ENCODE measurements around the gene OR6K2. TPM values are rescaled to one million over a fixed set of nuclear protein-coding genes. Genes with fewer than 3 reads are reported as not detected.

OR6K2 gene
- total and polyA plus RNA-seq, 2 of the 13 experiments (the other 11 are each of a cell fraction or from before 2014, with no cell fraction given), result not detected

GRCh38 chr1:158681606-158682005 lies 18.8 kb downstream of the OR6K2 start:
- no TSS peak for BruUV-seq (replicated peaks)
- ChIA-PET CTCF (ENCODE audit: low intra/inter-chr PET ratio, low total read pairs) (no interaction called here), POLR2A (no interaction called here)
- intact Hi-C loops (cut with micrococcal nuclease; ENCODE audit: unreplicated experiment), result no loop called here
- DNase-seq (ENCODE audit: low spot score), result no peak
- Histone ChIP-seq H3K36me3 (replicated peaks in 1 of 2; ENCODE audit: control insufficient read depth in 1 of 2, insufficient read depth in 2 of 2, low read length in 2 of 2) (no peaks in the 10 kb centered on the region), H3K9ac (ENCODE audit: insufficient read depth, low read depth, low read length) (no peak overlapping the region), H4K20me1 (ENCODE audit: insufficient read depth, low read length) (no peaks in the 10 kb centered on the region), H3K4me2 (ENCODE audit: low read depth, low read length) (no peak overlapping the region), H3K27me3 (ENCODE audit: control insufficient read depth in 1 of 2, insufficient read depth in 2 of 2, low read length in 2 of 2) (no peaks in the 10 kb centered on the region; a peak in 1 of 5 replicates), H3K4me1 (ENCODE audit: insufficient read depth, low read length) (no peaks in the 10 kb centered on the region), H2AFZ (ENCODE audit: low read length) (no peak overlapping the region), H3K27ac (ENCODE audit: extremely low read length, insufficient read depth, low read length) (no peak overlapping the region), H3K9me3 (ENCODE audit: low read length) (peaks cover 19% of the 10 kb centered on the region), H3K4me3 (replicated peaks in 1 of 3; ENCODE audit: insufficient read depth in 1 of 3, low read depth in 2 of 3, low read length in 3 of 3) (no peak overlapping the region), H3K79me2 (ENCODE audit: insufficient read depth, low read length) (no peaks in the 10 kb centered on the region)
- no peak for FAIRE-seq
- WGBS (ENCODE audit: low lambda C conversion rate), result 0% methylated on average over 2 of the region's 2 CpGs
- in situ Hi-C loops (cut with HindIII; ENCODE audit: extremely low pct_ligation_motif_present, low pct_unique_long_range_greater_than_20kb), result no loop called here
- no peak for ATAC-seq
- no peak for TF ChIP-seq RCOR2 (CRISPR knock-in tag; IDR thresholded peaks at IDR 0.05)
- no peak for TF ChIP-seq NR2F2 (IDR thresholded peaks at IDR 0.05; ENCODE audit: borderline replicate concordance, low read depth)
- TF ChIP-seq, protein P1, sequence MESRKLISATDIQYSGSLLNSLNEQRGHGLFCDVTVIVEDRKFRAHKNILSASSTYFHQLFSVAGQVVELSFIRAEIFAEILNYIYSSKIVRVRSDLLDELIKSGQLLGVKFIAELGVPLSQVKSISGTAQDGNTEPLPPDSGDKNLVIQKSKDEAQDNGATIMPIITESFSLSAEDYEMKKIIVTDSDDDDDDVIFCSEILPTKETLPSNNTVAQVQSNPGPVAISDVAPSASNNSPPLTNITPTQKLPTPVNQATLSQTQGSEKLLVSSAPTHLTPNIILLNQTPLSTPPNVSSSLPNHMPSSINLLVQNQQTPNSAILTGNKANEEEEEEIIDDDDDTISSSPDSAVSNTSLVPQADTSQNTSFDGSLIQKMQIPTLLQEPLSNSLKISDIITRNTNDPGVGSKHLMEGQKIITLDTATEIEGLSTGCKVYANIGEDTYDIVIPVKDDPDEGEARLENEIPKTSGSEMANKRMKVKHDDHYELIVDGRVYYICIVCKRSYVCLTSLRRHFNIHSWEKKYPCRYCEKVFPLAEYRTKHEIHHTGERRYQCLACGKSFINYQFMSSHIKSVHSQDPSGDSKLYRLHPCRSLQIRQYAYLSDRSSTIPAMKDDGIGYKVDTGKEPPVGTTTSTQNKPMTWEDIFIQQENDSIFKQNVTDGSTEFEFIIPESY (CRISPR knock-in tag; IDR thresholded peaks at IDR 0.05), result no peak
- no peak for TF ChIP-seq NKX3-1 (CRISPR knock-in tag; IDR thresholded peaks at IDR 0.05)
- no peak for TF ChIP-seq ZNF331 (CRISPR knock-in tag; IDR thresholded peaks at IDR 0.05)
- no peak for TF ChIP-seq NCOA5 (CRISPR knock-in tag; IDR thresholded peaks at IDR 0.05)
- TF ChIP-seq DR1 (CRISPR knock-in tag; IDR thresholded peaks at IDR 0.05), result no peak

DNA sequence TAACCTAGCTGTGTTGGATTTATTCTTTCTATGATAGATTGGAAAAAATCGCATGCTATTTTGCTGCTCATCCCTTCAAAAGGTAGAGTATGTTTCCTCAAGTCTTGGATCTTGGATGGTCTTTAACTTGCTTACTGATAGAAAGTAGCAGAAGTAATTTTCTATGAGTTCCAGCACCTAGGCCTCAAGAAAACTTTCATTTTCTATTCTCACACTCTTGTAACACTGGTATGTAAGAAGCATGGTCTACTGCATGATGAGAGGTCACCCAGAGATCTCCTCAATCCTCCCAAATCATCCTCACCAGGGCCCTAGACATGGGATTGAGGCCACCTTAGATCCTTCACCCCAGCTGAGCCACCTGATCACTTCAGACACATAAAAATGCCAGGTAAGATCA lies 21.2 kb downstream of the OR6K2 start:
- H3K4me2 ChIP-seq (ENCODE audit: low read depth, low read length), result no peak overlapping the region
- H3K4me1 ChIP-seq (ENCODE audit: insufficient read depth, low read length), result no peaks in the 10 kb centered on the region
- peaks cover 15% of the 10 kb centered on the region for H3K9me3 ChIP-seq (ENCODE audit: low read length)
- no peaks in the 10 kb centered on the region for H4K20me1 ChIP-seq (ENCODE audit: insufficient read depth, low read length)
- no peak for FAIRE-seq
- no peak for TF ChIP-seq ZNF644 (CRISPR knock-in tag; IDR thresholded peaks at IDR 0.05; ENCODE audit: low read depth)
- TF ChIP-seq MAZ (IDR thresholded peaks at IDR 0.05; ENCODE audit: borderline replicate concordance, low read depth, low read length), result no peak
- no peak for TF ChIP-seq MAZ (CRISPR knock-in tag; IDR thresholded peaks at IDR 0.05; ENCODE audit: low read depth)
- no peak for TF ChIP-seq MAFG (CRISPR knock-in tag; IDR thresholded peaks at IDR 0.05)
- no peak for TF ChIP-seq EHMT2 (IDR thresholded peaks at IDR 0.05; ENCODE audit: borderline replicate concordance, low read depth, low read length)
- TF ChIP-seq ZNF883 (CRISPR knock-in tag; IDR thresholded peaks at IDR 0.05; ENCODE audit: not compliant biosample characterization), result no peak
- TF ChIP-seq RXRA (CRISPR knock-in tag; IDR thresholded peaks at IDR 0.05), result no peak
- TF ChIP-seq, protein P2, sequence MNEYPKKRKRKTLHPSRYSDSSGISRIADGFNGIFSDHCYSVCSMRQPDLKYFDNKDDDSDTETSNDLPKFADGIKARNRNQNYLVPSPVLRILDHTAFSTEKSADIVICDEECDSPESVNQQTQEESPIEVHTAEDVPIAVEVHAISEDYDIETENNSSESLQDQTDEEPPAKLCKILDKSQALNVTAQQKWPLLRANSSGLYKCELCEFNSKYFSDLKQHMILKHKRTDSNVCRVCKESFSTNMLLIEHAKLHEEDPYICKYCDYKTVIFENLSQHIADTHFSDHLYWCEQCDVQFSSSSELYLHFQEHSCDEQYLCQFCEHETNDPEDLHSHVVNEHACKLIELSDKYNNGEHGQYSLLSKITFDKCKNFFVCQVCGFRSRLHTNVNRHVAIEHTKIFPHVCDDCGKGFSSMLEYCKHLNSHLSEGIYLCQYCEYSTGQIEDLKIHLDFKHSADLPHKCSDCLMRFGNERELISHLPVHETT (CRISPR knock-in tag; conservative IDR thresholded peaks at IDR 0.05), result no peak
- TF ChIP-seq PAX8 (CRISPR knock-in tag; IDR thresholded peaks at IDR 0.05; ENCODE audit: borderline replicate concordance), result no peak
- no peak for TF ChIP-seq ZNF564 (CRISPR knock-in tag; IDR thresholded peaks at IDR 0.05)
- POLR2A ChIA-PET, result no interaction called here
- H3K27me3 ChIP-seq (ENCODE audit: control insufficient read depth in 1 of 2, insufficient read depth in 2 of 2, low read length in 2 of 2), result no peaks in the 10 kb centered on the region; a peak in 1 of 5 replicates
- intact Hi-C loops (cut with micrococcal nuclease; ENCODE audit: unreplicated experiment), result no loop called here
- no peaks in the 10 kb centered on the region for H3K36me3 ChIP-seq (replicated peaks in 1 of 2; ENCODE audit: control insufficient read depth in 1 of 2, insufficient read depth in 2 of 2, low read length in 2 of 2)
- H3K27ac ChIP-seq (ENCODE audit: extremely low read length, insufficient read depth, low read length), result no peak overlapping the region
- in situ Hi-C loops (cut with HindIII; ENCODE audit: extremely low pct_ligation_motif_present, low pct_unique_long_range_greater_than_20kb), result no loop called here
- 0% methylated on average over 1 of the region's 1 CpG for WGBS (ENCODE audit: low lambda C conversion rate)
- CTCF ChIA-PET (ENCODE audit: low intra/inter-chr PET ratio, low total read pairs), result no interaction called here
- H3K4me3 ChIP-seq (replicated peaks in 1 of 3; ENCODE audit: insufficient read depth in 1 of 3, low read depth in 2 of 3, low read length in 3 of 3), result no peak overlapping the region
- no peak for DNase-seq (ENCODE audit: low spot score)
- no peaks in the 10 kb centered on the region for H3K79me2 ChIP-seq (ENCODE audit: insufficient read depth, low read length)
- H2AFZ ChIP-seq (ENCODE audit: low read length), result no peak overlapping the region
- no TSS peak for BruUV-seq (replicated peaks)
- no peak overlapping the region for H3K9ac ChIP-seq (ENCODE audit: insufficient read depth, low read depth, low read length)
- ATAC-seq, result no peak
